Lung (tissue), 12 donors: ENCODE measurements around the gene ID3. TPM values are rescaled to one million over a fixed set of nuclear protein-coding genes. Genes with fewer than 3 reads are reported as not detected.

Experiments
- ATAC-seq: fragments of 200-7000 bp; cut with Tn5 transposase; one replicate; pipeline ENCODE4 v1.9.1; 2020; ENCODE audit warnings: moderate number of reproducible peaks; ENCODE audit not compliant: insufficient read depth, low FRiP score
- DNase-seq, 3 donors: peaks; one replicate each; pipeline ENCODE4 v3.0.0-alpha.2; 2013 to 2017
- H3K27ac ChIP-seq, 2 donors: one replicate each; pipeline ENCODE4 v1.5.1; 2013; ENCODE audit warnings: mild to moderate bottlenecking in 2 of 2, moderate library complexity in 2 of 2, control low read depth in 1 of 2, inconsistent platforms in 1 of 2, low read depth in 1 of 2, low read length in 1 of 2
- H3K27me3 ChIP-seq, 3 donors: one replicate each; pipeline ENCODE4 v1.5.1; 2013; ENCODE audit warnings: low read length in 2 of 3; ENCODE audit not compliant: control insufficient read depth in 3 of 3, insufficient read depth in 3 of 3
- H3K36me3 ChIP-seq, 4 donors: one replicate each; pipeline ENCODE4 v1.5.1; 2013; ENCODE audit warnings: low read length in 4 of 4, mild to moderate bottlenecking in 1 of 4, moderate library complexity in 1 of 4; ENCODE audit not compliant: control insufficient read depth in 4 of 4, insufficient read depth in 4 of 4
- H3K4me1 ChIP-seq, 5 donors: one replicate each; pipeline ENCODE4 v1.5.1; 2013; ENCODE audit warnings: low read length in 5 of 5, mild to moderate bottlenecking in 2 of 5, moderate library complexity in 1 of 5; ENCODE audit not compliant: control insufficient read depth in 5 of 5, insufficient read depth in 5 of 5
- H3K4me3 ChIP-seq: one replicate; pipeline ENCODE4 v1.5.1; 2013; ENCODE audit warnings: mild to moderate bottlenecking, control low read depth, moderate library complexity
- H3K9ac ChIP-seq, 2 donors: one replicate each; pipeline ENCODE4 v1.5.1; 2013; ENCODE audit warnings: low read length in 2 of 2, control low read depth in 1 of 2; ENCODE audit not compliant: insufficient read depth in 1 of 2
- H3K9me3 ChIP-seq, 4 donors: one replicate each; pipeline ENCODE4 v1.5.1; 2013; ENCODE audit warnings: low read length in 3 of 4, mild to moderate bottlenecking in 1 of 4, moderate library complexity in 1 of 4; ENCODE audit not compliant: control insufficient read depth in 4 of 4, insufficient read depth in 3 of 4
- CTCF ChIP-seq: IDR thresholded peaks from 2 replicates; pipeline ENCODE4 v1.5.1; 2012; ENCODE audit warnings: mild to moderate bottlenecking; ENCODE audit errors: control extremely low read depth, extremely low read depth
- WGBS, 2 donors: extraction: QIAGEN DNeasy Blood & Tissue Kit; methylation state at CpG; one replicate each; pipeline ENCODE4 v1.1.7; 2013; 5-methylcytosine and 5-hydroxymethylcytosine counted together
- polyA plus RNA-seq, 2 donors: library from polyadenylated mRNA; stranded (reverse); fragments of 200-250 nt; gene quantifications; one replicate each; pipeline ENCODE4 v1.2.1, GENCODE V29; 2013
- total RNA-seq, 2 donors: library from RNA; depleted of rRNA in 1 of 2; stranded (reverse); fragments of >200 nt in 1 of 2; gene quantifications; one replicate each; pipeline ENCODE4 v1.2.1, GENCODE V29; 2014 to 2021
- donor health status: control.
- donor health status: control.
- donor health status: Bipolar disorder and iron deficiency.
- donor health status: healthy.
- donor health status: DM: yes; HTN: yes; CAD: no.

Gene ID3
- total and polyA plus RNA-seq, 4 donors = 119 to 275 (median 163) TPM

GRCh38 chr1:23573574-23574182, 14.4 kb upstream of the ID3 start:
- Histone ChIP-seq H3K27me3 (no peaks in the 10 kb centered on the region), H3K36me3 (no peaks in the 10 kb centered on the region), H3K9ac (no peak overlapping the region), H3K4me1 (peaks cover 0 to 18% (median 14%) of the 10 kb centered on the region in 5 donors), H3K27ac (no peak overlapping the region), H3K9me3 (no peaks in the 10 kb centered on the region), H3K4me3 (no peak overlapping the region)
- ATAC-seq = no peak
- 72 to 73% methylated on average over 4 of the region's 4 CpGs for WGBS, 2 donors
- no peak for TF ChIP-seq CTCF
- no peak for DNase-seq

DNA sequence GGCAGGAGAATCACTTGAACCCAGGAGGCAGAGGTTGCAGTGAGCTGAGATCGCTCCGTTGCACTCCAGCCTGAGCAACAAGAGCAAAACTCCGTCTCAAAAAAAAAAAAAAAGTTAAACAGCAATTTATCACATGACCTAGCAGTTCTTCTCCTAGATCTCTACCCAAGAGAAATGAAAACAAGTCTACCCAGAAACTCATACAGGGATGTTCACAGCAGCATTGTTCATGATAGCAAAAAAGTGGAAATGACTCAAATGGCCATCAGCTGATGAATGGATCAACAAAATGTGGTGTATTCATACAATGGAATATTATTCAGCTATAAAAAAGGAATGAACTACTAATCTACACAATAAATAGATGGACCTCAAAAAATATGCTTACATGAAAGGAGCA, 12.2 kb upstream of the ID3 start:
- TF ChIP-seq CTCF = no peak
- Histone ChIP-seq H3K36me3 (no peaks in the 10 kb centered on the region), H3K9me3 (no peaks in the 10 kb centered on the region), H3K9ac (no peak overlapping the region), H3K4me3 (no peak overlapping the region), H3K27me3 (no peaks in the 10 kb centered on the region), H3K27ac (no peak overlapping the region), H3K4me1 (peaks cover 2 to 18% (median 10%) of the 10 kb centered on the region in 5 donors)
- 83% methylated on average over 3 of the region's 3 CpGs for WGBS, 2 donors
- ATAC-seq = no peak
- no peak for DNase-seq

DNA sequence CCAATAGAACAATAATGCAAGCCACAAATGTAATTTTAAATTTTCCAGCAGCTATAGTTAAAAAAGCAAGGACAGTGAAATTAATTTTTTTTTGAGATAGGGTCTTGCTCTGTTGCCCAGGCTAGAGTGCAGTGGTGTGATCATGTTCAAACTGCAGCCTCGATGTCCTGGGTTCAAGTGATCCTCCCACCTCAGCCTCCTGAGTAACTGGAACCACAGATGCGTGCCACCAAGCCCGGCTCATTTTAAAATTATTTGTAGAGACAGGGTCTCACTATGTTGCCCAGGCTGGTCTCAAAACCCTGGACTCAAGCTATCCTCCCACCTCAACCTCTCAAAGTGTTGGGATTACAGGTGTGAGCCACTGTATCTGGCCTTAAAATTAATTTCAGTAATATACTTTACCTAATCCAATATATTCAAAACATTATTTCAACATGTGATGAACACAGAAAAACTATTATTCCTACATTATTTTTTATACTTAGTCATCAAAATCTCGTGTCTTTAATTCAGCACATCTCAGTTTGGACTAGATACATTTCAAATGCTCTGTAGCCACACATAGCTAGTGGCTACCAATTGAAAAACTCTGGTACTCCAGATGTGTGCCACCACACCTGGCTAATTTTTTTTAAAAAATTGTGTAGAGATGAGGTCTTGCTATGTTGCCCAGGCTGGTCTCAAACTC, 10.8 kb upstream of the ID3 start:
- H3K36me3 ChIP-seq = no peaks in the 10 kb centered on the region
- peaks cover 0 to 24% (median 10%) of the 10 kb centered on the region in 5 donors for H3K4me1 ChIP-seq
- no peak for DNase-seq
- H3K4me3 ChIP-seq = no peak overlapping the region
- TF ChIP-seq CTCF = no peak
- H3K27me3 ChIP-seq = no peaks in the 10 kb centered on the region
- H3K9me3 ChIP-seq = no peaks in the 10 kb centered on the region
- 94 to 96% methylated on average over 4 of the region's 4 CpGs for WGBS, 2 donors
- H3K27ac ChIP-seq = no peak overlapping the region
- no peak overlapping the region for H3K9ac ChIP-seq
- no peak for ATAC-seq
